ENCODE measurements around the gene TAAR1.
"Not testable (repeated sequence)": the region's sequence is repeated elsewhere in the genome, so short reads cannot be mapped to it uniquely, and the experiment has no call there.

TAAR1 gene

GRCh38 chr6:132661906-132662305 is 2.9 kb upstream of the TAAR1 start:
- DNase-seq: no peak

GRCh38 chr6:132651062-132651461 is 7.9 kb downstream of the TAAR1 start:
- DNase-seq: no peak

DNA sequence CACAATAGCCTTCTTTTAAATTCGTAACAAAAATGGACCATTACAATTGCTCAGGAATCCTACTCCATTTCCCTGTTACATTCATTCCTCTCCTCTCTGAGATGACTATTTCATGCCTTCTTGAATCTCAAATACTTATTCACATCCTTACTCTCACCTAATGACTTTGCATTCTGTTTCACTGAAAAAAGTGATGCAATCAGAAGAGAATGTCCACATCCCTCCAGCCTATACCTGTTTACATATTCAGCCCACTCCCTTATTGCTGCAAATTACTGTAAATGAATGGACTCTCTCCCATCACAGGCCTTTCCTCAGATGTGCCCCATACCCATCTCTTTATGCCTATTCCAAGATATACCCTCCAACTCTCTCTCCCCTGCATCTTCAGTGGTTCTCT is 8.6 kb downstream of the TAAR1 start:
- DNase-seq: no peak

DNA sequence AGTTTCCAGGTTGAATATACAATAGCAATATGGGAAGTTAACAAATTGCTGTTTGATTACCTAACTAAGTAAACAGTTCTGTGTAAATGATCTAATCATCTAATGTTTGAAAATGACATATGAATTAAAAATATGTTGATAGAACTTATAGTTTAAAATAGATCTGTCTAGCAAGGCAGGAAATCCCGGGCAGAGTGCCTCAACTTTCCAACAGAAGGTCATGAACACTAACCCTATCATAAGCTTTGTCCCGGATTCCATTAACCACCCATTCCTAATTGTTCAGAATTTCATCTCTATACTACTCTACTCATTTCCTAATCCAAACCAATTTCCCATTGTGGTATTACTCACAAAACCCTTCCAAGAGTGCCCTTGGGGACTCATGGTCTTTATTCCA is 10.2 kb downstream of the TAAR1 start:
- DNase-seq: no peak

DNA sequence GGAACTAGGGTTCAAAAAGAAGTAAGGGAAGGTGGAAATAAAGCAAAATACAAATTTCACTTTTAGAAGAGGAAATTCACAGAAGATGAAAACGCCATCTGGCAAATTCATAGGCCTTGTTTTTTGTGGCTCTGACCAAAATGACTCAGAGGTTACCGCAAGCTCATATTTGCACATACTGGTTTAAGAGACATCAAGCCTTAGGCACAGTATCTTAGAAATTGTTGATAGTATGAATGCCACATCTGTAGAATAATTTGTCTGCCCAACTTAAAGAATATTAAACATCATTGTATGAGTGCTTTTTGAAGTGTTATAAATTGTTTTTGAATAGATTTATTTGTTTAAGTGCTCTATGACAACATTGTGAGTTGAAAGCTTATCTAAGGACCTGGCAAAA is 10.6 kb downstream of the TAAR1 start:
- no peak for DNase-seq

- no peak for DNase-seq
Observed at GRCh38 chr6:132643547-132643946, 15.4 kb downstream of the TAAR1 start.

- not testable (repeated sequence) for DNase-seq
Observed at GRCh38 chr6:132637135-132637534, 21.8 kb downstream of the TAAR1 start.

- not testable (repeated sequence) for DNase-seq
Observed at GRCh38 chr6:132635906-132636305, 23.1 kb downstream of the TAAR1 start.

DNA sequence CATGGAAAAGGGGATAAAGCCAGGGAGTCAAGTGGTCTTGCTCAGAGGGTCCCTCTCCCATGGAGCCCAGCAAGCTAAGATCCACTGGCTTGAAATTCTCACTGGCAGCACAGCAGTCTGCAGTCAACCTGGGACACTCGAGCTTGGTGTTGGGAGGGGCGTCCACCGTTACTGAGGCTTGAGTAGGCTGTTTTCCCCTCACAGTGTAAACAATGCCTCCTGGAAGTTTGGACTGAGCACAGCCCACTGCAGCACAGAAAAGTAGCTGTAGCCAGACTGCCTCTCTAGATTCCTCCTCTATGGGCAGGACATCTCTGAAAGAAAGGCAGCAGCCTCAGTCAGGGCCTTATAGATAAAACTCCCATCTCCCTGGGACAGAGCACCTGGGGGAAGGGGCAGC is 23.7 kb downstream of the TAAR1 start:
- not testable (repeated sequence) for DNase-seq

GRCh38 chr6:132634796-132635195 is 24.2 kb downstream of the TAAR1 start:
- DNase-seq: no peak

- no peak for DNase-seq
Observed at GRCh38 chr6:132633362-132633761, 25.6 kb downstream of the TAAR1 start.

DNA sequence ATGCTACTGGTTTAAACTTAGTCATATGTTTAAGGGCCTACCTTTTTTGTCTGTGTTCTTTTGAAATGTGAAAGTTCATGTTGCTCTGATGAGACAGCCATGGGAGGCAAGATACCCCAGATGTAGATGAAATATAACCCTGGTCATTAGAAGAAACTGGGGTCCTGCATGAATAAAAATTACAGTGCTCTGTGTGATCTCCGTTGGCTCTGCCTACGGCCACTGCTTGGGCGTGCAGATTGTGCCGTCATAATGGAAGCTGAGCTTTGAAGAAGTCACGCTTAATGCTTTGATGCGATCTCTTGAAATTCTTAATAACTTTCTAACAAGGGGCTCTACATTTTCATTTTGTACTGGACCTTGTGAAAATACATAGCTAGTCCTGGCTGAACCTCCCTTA is 34.8 kb downstream of the TAAR1 start, which contains the start of gene TAAR2:
TAAR2 (minus strand) TSS at position 101 of the 400 bp plus-strand sequence; CDS start at position 101, 0 bp downstream.
- DNase-seq: no peak

DNA sequence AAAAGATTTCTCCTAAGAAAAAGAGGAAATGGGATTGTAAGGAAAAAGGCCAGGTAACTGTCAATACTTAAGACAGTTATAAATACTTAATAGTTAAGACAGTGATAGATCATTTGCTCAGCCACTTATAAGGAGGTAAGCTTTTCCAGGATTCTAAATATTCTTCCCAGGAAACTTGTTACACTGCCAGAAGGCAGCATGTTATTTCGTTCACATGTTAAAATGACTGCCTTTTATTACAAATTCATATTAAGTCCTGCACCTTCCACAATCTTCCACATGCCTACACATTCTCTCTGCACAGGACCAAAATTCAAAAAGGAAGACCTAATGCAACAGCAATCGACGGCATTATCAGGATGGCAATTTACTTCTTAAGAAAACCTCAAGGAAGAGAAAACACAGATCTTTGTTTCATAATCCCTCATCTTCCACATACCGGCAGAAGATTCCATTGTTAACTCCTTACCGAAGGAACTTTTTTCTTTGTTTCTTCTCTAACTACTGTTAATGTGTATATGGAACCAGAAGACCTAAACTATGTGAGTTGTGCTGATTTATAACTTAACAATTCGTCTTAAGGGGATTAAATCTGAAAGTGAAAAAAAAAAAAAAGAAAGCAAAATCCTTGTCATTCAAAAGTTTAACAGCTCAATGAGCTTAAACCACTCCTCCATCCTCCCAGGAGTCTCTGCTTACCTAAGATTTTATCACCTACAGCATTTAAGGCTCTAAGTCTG is 35.7 kb downstream of the TAAR1 start:
- DNase-seq: no peak

- DNase-seq: no peak
Observed at GRCh38 chr6:132616677-132617076, 42.3 kb downstream of the TAAR1 start.

GRCh38 chr6:132614554-132614953 is 44.4 kb downstream of the TAAR1 start:
- no peak for DNase-seq

- DNase-seq: no peak
Observed at GRCh38 chr6:132612449-132613108, 46.4 kb downstream of the TAAR1 start.

DNA sequence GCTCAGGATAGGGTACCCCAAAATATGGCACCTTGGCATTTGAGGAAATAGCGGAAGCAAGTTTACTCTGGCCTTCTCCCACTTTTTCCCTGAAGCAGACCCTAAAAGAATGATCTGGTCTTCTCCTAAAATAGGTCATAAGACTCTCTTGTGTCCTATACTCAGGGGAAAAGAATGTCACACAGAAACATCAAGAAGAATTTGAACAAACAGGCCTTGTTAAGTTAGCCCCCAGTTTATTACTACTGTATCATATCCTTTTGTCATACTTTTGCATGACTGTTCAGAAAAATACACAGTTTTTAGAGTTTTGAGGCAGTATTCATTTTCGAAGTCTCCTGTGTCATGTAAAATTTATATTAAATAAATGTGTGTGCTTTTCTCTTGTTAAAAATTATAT is 47.4 kb downstream of the TAAR1 start:
- no peak for DNase-seq

DNA sequence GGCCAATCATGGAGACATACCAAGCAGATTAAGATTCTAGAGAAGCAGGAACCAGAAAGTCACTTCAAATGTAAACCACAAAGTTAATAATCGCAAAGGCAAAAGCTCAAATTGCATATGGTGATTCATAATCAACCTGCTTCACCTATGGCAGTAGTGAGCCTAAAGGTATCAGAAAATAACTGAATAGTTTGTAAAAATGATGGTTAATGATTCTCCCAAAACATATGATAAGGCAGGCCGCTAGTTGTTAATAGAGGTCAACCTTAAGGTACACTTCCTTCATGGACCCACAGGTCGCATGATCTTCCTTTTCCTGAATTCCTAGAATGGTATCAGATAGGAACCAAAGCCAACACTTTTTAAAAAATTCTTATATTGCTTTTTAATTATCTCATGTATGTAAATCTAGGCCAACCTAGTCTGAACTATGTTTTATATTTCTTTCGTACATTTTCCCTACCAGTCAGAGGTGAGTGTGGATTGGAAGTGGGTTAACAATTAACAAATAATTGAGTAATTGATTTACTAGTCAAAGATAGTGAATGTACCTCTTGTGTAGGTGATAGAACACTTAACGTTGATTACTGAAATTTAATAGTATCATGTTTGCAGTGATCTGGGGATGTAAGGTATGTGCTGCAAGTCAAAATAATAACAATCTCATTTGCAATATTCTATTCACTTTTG is 51.3 kb downstream of the TAAR1 start:
- no peak for DNase-seq

DNA sequence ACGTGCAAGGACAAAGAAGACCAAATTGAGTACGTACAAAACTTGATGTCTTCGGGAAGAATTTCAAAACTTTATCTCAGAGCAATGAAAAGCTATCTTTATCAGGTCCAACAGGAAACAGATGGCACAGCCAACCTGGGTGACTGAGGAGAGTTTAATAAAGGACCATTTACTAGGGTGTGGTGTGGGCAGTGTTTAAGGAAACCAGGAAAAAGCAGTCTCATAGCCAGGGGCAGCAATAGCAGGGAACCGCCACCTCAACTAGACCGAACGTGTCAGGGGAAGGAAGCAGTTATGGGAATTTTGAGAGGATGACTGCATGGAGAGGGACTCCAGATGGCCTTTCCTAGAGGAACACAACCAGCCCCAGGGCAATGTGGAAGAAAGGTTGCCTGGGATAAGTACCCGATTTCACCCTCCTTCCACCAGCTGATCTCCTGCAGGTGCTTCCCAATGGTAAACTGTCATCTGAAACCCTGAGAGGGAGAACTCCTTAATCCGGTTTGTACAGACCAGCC is 54.3 kb downstream of the TAAR1 start:
- DNase-seq: no peak

DNA sequence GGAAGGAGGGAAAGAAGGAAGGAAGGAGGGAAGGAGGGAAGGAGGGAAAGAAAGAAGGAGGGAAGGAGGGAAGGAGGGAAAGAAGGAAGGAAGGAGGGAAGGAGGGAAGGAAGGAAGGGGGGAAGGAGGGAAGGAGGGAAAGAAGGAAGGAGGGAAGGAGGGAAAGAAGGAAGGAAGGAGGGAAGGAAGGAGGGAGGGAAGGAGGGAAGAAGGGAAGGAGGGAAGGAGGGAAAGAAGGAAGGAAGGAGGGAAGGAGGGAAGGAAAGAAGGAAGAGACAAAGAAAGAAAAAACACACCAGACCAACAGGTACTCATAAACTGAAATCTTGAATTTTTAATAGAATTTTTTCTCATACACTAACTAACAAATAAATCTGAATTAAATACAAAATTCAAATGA is 58.1 kb downstream of the TAAR1 start:
- DNase-seq: not testable (repeated sequence)

DNA sequence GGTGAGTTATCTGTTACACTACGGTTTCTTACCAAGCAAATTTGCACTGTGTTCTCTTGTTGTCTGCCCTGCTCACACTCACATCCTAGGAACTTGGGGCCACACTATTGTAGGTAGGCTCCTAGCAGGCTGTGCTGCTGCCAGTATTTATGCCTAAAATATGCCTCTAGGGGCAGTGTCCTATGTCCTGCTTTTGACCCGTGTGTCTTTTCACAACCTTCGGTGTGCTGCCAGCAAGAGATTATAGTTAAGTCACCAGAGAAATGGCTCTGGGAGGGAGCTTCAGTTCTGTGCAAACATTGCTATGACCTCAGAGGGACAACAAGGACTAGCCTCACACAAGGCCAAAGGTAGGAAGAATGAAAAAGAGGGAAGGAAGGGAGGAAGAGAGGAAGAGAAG is 60.5 kb downstream of the TAAR1 start:
- no peak for DNase-seq

DNA sequence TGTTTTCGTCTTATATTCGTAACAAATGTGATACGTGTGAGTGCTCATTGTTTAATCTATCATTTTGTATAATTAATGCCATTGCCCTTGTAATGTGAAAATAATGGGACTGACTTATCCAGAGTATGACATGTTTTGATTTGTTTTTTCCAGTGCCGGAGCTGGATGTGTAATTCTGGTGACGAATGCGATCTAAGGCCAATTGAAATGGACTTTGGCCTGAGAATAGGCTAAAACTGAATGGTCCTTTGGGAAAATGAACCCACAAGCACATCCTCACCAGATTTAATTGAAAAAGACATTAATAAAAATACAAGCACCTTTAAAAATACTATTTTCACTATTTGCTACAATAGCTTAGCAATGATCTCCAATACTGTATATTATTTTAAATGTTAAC is 62.8 kb downstream of the TAAR1 start:
- no peak for DNase-seq
